ENCODE data around the gene RNASET2.

RNASET2 gene

DNA sequence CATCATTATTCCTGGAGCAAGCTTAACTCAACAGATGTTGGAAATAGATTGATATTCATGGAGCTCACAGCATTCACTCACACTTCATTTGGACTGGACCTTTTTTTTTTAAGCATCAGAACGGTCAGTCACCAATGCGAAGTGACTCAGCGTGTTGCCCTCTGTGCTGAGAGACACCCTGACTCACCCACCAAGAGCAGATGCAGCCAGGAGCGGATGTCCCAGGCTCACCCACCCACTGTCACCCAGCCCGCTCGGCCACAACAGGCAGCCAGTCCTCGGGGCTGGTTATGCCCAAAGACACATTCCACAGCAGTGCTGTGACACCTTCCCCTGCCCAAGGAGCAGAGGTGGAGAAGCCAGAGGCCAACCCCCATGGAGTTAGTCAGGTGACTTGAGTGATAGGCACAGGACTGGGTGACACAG, 15.7 kb downstream of the RNASET2 start:
- no peak for DNase-seq (ENCODE audit: extremely low spot score)
- TF ChIP-seq ELF4 (IDR thresholded peaks at IDR 0.05) (no peak), HDGF (IDR thresholded peaks at IDR 0.05; ENCODE audit: borderline replicate concordance) (no peak), ARNT (IDR thresholded peaks at IDR 0.05) (no peak), BHLHE40 (IDR thresholded peaks at IDR 0.05; ENCODE audit: borderline replicate concordance) (no peak), NFRKB (IDR thresholded peaks at IDR 0.05) (no peak), SUZ12 (IDR thresholded peaks at IDR 0.05) (no peak), LEF1 (IDR thresholded peaks at IDR 0.05; ENCODE audit: borderline replicate concordance) (no peak), L3MBTL2 (conservative IDR thresholded peaks at IDR 0.05) (no peak), ZNF384 (IDR thresholded peaks at IDR 0.05) (no peak), FOXA1 (IDR thresholded peaks at IDR 0.05) (no peak), CTBP1 (IDR thresholded peaks at IDR 0.05; ENCODE audit: borderline replicate concordance) (no peak), FOXM1 (IDR thresholded peaks at IDR 0.05; ENCODE audit: borderline replicate concordance) (no peak), TARDBP (IDR thresholded peaks at IDR 0.05) (no peak), SP1 (IDR thresholded peaks at IDR 0.05) (no peak)
- TF ChIP-seq, protein P1, sequence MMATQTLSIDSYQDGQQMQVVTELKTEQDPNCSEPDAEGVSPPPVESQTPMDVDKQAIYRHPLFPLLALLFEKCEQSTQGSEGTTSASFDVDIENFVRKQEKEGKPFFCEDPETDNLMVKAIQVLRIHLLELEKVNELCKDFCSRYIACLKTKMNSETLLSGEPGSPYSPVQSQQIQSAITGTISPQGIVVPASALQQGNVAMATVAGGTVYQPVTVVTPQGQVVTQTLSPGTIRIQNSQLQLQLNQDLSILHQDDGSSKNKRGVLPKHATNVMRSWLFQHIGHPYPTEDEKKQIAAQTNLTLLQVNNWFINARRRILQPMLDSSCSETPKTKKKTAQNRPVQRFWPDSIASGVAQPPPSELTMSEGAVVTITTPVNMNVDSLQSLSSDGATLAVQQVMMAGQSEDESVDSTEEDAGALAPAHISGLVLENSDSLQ (IDR thresholded peaks at IDR 0.05) = no peak
- CTCF ChIA-PET = interaction anchor here (0.7 to 1.2 kb wide), 2 partner anchors 14 to 198 kb away, joined by 3 to 7 read pairs; no protein-coding TSS in a partner anchor
- POLR2A ChIA-PET = no interaction called here

GRCh38 chr6:166939894-166940293, 16.5 kb downstream of the RNASET2 start:
- no peak for DNase-seq (ENCODE audit: extremely low spot score)
- ChIA-PET POLR2A (no interaction called here), CTCF (interaction anchor here (0.7 kb wide), 1 partner anchor 199 kb away, joined by 7 read pairs; no protein-coding TSS in a partner anchor)
- no peak for TF ChIP-seq LEF1 (IDR thresholded peaks at IDR 0.05; ENCODE audit: borderline replicate concordance)
- TF ChIP-seq, protein P1 (IDR thresholded peaks at IDR 0.05) = peak; percentile 22; the same call in 1 of the 2 replicates

- no peak for DNase-seq (ENCODE audit: extremely low spot score)
- no peak for TF ChIP-seq CTBP1 (IDR thresholded peaks at IDR 0.05; ENCODE audit: borderline replicate concordance)
- no peak for TF ChIP-seq ELF4 (IDR thresholded peaks at IDR 0.05)
- TF ChIP-seq BHLHE40 (IDR thresholded peaks at IDR 0.05; ENCODE audit: borderline replicate concordance) = no peak
- TF ChIP-seq ZNF384 (IDR thresholded peaks at IDR 0.05) = no peak
- no peak for TF ChIP-seq SP1 (IDR thresholded peaks at IDR 0.05)
- TF ChIP-seq HDGF (IDR thresholded peaks at IDR 0.05; ENCODE audit: borderline replicate concordance) = no peak
- TF ChIP-seq TARDBP (IDR thresholded peaks at IDR 0.05) = no peak
- TF ChIP-seq, protein P1 (IDR thresholded peaks at IDR 0.05) = no peak
- TF ChIP-seq LEF1 (IDR thresholded peaks at IDR 0.05; ENCODE audit: borderline replicate concordance) = no peak
- TF ChIP-seq FOXK2 (IDR thresholded peaks at IDR 0.05) = no peak
- TF ChIP-seq ARNT (IDR thresholded peaks at IDR 0.05) = no peak
- no peak for TF ChIP-seq SUZ12 (IDR thresholded peaks at IDR 0.05)
- no peak for TF ChIP-seq FOXM1 (IDR thresholded peaks at IDR 0.05; ENCODE audit: borderline replicate concordance)
- no peak for TF ChIP-seq NFRKB (IDR thresholded peaks at IDR 0.05)
- ChIA-PET POLR2A (no interaction called here), CTCF (no interaction called here)
Measured at GRCh38 chr6:166939345-166939744, 17.0 kb downstream of the RNASET2 start.

- no peak for TF ChIP-seq TARDBP (IDR thresholded peaks at IDR 0.05)
- TF ChIP-seq BHLHE40 (IDR thresholded peaks at IDR 0.05; ENCODE audit: borderline replicate concordance) = no peak
- TF ChIP-seq ZNF384 (IDR thresholded peaks at IDR 0.05) = no peak
- TF ChIP-seq HDGF (IDR thresholded peaks at IDR 0.05; ENCODE audit: borderline replicate concordance) = no peak
- TF ChIP-seq LEF1 (IDR thresholded peaks at IDR 0.05; ENCODE audit: borderline replicate concordance) = no peak
- TF ChIP-seq FOXK2 (IDR thresholded peaks at IDR 0.05) = no peak
- no peak for TF ChIP-seq ELF4 (IDR thresholded peaks at IDR 0.05)
- TF ChIP-seq FOXM1 (IDR thresholded peaks at IDR 0.05; ENCODE audit: borderline replicate concordance) = no peak
- no peak for TF ChIP-seq CTBP1 (IDR thresholded peaks at IDR 0.05; ENCODE audit: borderline replicate concordance)
- TF ChIP-seq FOXA1 (IDR thresholded peaks at IDR 0.05) = no peak
- no peak for TF ChIP-seq SUZ12 (IDR thresholded peaks at IDR 0.05)
- no peak for TF ChIP-seq SP1 (IDR thresholded peaks at IDR 0.05)
- TF ChIP-seq ARNT (IDR thresholded peaks at IDR 0.05) = no peak
- TF ChIP-seq NFRKB (IDR thresholded peaks at IDR 0.05) = no peak
- TF ChIP-seq, protein P1 (IDR thresholded peaks at IDR 0.05) = no peak
- no peak for TF ChIP-seq L3MBTL2 (conservative IDR thresholded peaks at IDR 0.05)
- POLR2A ChIA-PET = no interaction called here
- no peak for DNase-seq (ENCODE audit: extremely low spot score)
- CTCF ChIA-PET = interaction anchor here (0.6 kb wide), 1 partner anchor 163 kb away, joined by 3 read pairs; no protein-coding TSS in a partner anchor
Measured at GRCh38 chr6:166938704-166939103, 17.6 kb downstream of the RNASET2 start.

DNA sequence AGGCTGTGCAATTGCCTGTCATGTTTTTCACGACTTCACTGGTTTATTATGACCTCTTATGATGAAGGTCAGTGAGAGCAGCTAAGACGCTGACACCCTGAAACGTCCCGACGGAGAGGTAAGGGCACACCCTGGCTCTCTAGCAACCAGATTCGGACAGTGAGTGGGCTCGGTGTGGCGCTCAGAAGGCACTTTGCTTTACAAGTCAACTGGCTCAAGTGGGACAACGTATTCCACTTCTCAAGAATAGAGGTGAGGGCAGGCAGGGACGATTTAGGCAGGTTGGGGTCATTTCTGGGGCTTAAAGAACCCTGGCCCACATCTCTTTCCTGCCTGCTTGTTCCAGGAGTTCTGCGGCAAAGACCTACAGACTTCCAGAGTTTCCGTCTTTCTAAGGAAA, 18.2 kb downstream of the RNASET2 start:
- POLR2A ChIA-PET = no interaction called here
- DNase-seq (ENCODE audit: extremely low spot score) = no peak
- TF ChIP-seq SP1 (IDR thresholded peaks at IDR 0.05) (no peak), ZNF384 (IDR thresholded peaks at IDR 0.05) (no peak), BHLHE40 (IDR thresholded peaks at IDR 0.05; ENCODE audit: borderline replicate concordance) (no peak), FOXK2 (IDR thresholded peaks at IDR 0.05) (no peak), LEF1 (IDR thresholded peaks at IDR 0.05; ENCODE audit: borderline replicate concordance) (no peak), ELF4 (IDR thresholded peaks at IDR 0.05) (no peak)
- CTCF ChIA-PET = interaction anchor here (0.6 kb wide), 1 partner anchor 163 kb away, joined by 3 read pairs; no protein-coding TSS in a partner anchor

- CTCF ChIA-PET = no interaction called here
- POLR2A ChIA-PET = interaction anchor here (0.7 kb wide), 1 partner anchor 151 kb away, joined by 3 read pairs; no protein-coding TSS in a partner anchor
- no peak for DNase-seq (ENCODE audit: extremely low spot score)
- no peak for TF ChIP-seq FOXM1 (IDR thresholded peaks at IDR 0.05; ENCODE audit: borderline replicate concordance)
- no peak for TF ChIP-seq ZNF384 (IDR thresholded peaks at IDR 0.05)
Measured at GRCh38 chr6:166937746-166938145, 18.6 kb downstream of the RNASET2 start.
